Mesenchymal stem cell (in vitro differentiated cells and primary cell): Measurements from ENCODE around the gene BANF1.
A peak's percentile ranks its signal among the peaks of the same experiment; 100 is the strongest.

ENCODE experiments used
- DNase-seq: peaks from one replicate; pipeline ENCODE4 v3.0.0-alpha.2; 2013
- H2AFZ ChIP-seq: one replicate; pipeline ENCODE4 v1.6.1; 2013; ENCODE audit warnings: low read depth, mild to moderate bottlenecking, control low read depth, inconsistent platforms, low read length, moderate library complexity
- H2AK5ac ChIP-seq: 2 replicates; pipeline ENCODE4 v1.6.1; 2013; ENCODE audit warnings: low read length, moderate library complexity, mild to moderate bottlenecking, inconsistent platforms; ENCODE audit not compliant: severe bottlenecking
- H2BK120ac ChIP-seq: one replicate; pipeline ENCODE4 v1.6.1; 2013; ENCODE audit warnings: low read depth, mild to moderate bottlenecking, inconsistent platforms, low read length, moderate library complexity
- H2BK12ac ChIP-seq, 2 experiments: one replicate each; pipeline ENCODE4 v1.6.1; 2013; ENCODE audit warnings: inconsistent platforms in 2 of 2, low read length in 2 of 2, mild to moderate bottlenecking in 2 of 2, moderate library complexity in 2 of 2, control low read depth in 1 of 2
- H2BK15ac ChIP-seq: one replicate; pipeline ENCODE4 v1.6.1; 2013; ENCODE audit warnings: mild to moderate bottlenecking, low read depth, inconsistent platforms; ENCODE audit not compliant: poor library complexity, severe bottlenecking
- H2BK5ac ChIP-seq: 2 replicates; pipeline ENCODE4 v1.6.1; 2013; ENCODE audit warnings: low read depth, mild to moderate bottlenecking, low read length, control low read depth, inconsistent platforms; ENCODE audit not compliant: poor library complexity, severe bottlenecking
- H3K14ac ChIP-seq, 2 experiments: one replicate each; pipeline ENCODE4 v1.6.1; 2013; ENCODE audit warnings: inconsistent platforms in 2 of 2, low read length in 2 of 2, control low read depth in 1 of 2, mild to moderate bottlenecking in 1 of 2, moderate library complexity in 1 of 2
- H3K18ac ChIP-seq, 2 experiments: one replicate each; pipeline ENCODE4 v1.6.1; 2013; ENCODE audit warnings: inconsistent platforms in 2 of 2, low read length in 2 of 2, control low read depth in 1 of 2, low read depth in 1 of 2, mild to moderate bottlenecking in 1 of 2
- H3K23ac ChIP-seq, 2 experiments: one replicate each; pipeline ENCODE4 v1.6.1; 2013; ENCODE audit warnings: inconsistent platforms in 2 of 2, low read length in 2 of 2, mild to moderate bottlenecking in 2 of 2, moderate library complexity in 2 of 2, control low read depth in 1 of 2
- H3K27ac ChIP-seq: 2 replicates; pipeline ENCODE4 v1.5.1; 2013; ENCODE audit warnings: mild to moderate bottlenecking, moderate library complexity, low read length, control low read depth, inconsistent platforms; ENCODE audit not compliant: poor library complexity, severe bottlenecking
- H3K27me3 ChIP-seq, 2 experiments: 2 replicates each; pipeline versions ENCODE4 v1.6.1 to v1.7.0; 2013; ENCODE audit warnings: low read length in 2 of 2, mild to moderate bottlenecking in 2 of 2, moderate library complexity in 2 of 2, control low read depth in 1 of 2, inconsistent platforms in 1 of 2; ENCODE audit not compliant: control insufficient read depth in 1 of 2, insufficient read depth in 1 of 2
- H3K36me3 ChIP-seq, 2 experiments: 2 replicates each; pipeline versions ENCODE4 v1.6.1 to v1.7.0; 2013; ENCODE audit warnings: low read length in 2 of 2, control low read depth in 1 of 2, inconsistent platforms in 1 of 2, low read depth in 1 of 2, mild to moderate bottlenecking in 1 of 2; ENCODE audit not compliant: insufficient read depth in 2 of 2, control insufficient read depth in 1 of 2
- H3K4ac ChIP-seq, 2 experiments: one replicate each; pipeline ENCODE4 v1.6.1; 2013; ENCODE audit warnings: inconsistent platforms in 2 of 2, low read length in 2 of 2, mild to moderate bottlenecking in 2 of 2, moderate library complexity in 2 of 2, control low read depth in 1 of 2, low read depth in 1 of 2
- H3K4me1 ChIP-seq: 2 replicates; pipeline ENCODE4 v1.6.1; 2013; ENCODE audit warnings: low read depth, low read length, control low read depth; ENCODE audit not compliant: control insufficient read depth, insufficient read depth
- H3K4me2 ChIP-seq: 2 replicates; pipeline ENCODE4 v1.6.1; 2013; ENCODE audit warnings: low read length, mild to moderate bottlenecking, inconsistent platforms; ENCODE audit not compliant: poor library complexity, severe bottlenecking
- H3K4me3 ChIP-seq, 2 experiments: 2 replicates each; pipeline versions ENCODE4 v1.5.1 to v1.7.0; 2013; ENCODE audit warnings: low read length in 2 of 2, mild to moderate bottlenecking in 2 of 2, control low read depth in 1 of 2, low read depth in 1 of 2; ENCODE audit not compliant: insufficient read depth in 1 of 2
- H3K79me1 ChIP-seq: replicated peaks from 2 replicates; pipeline ENCODE4 v1.6.1; 2013; ENCODE audit warnings: mild to moderate bottlenecking, control low read depth, low read length, inconsistent platforms; ENCODE audit not compliant: poor library complexity, severe bottlenecking
- H3K9ac ChIP-seq: 2 replicates; pipeline ENCODE4 v1.7.0; 2013; ENCODE audit warnings: mild to moderate bottlenecking, low read length, moderate library complexity
- H3K9me3 ChIP-seq: 2 replicates; pipeline ENCODE4 v1.7.0; 2013; ENCODE audit warnings: mild to moderate bottlenecking, low read length; ENCODE audit not compliant: control insufficient read depth
- H4K8ac ChIP-seq: one replicate; pipeline ENCODE4 v1.6.1; 2013; ENCODE audit warnings: inconsistent platforms, mild to moderate bottlenecking, low read length, moderate library complexity
- H4K91ac ChIP-seq: one replicate; pipeline ENCODE4 v1.6.1; 2013; ENCODE audit warnings: mild to moderate bottlenecking, low read length, inconsistent platforms
- WGBS: methylation state at CpG from one replicate; pipeline ENCODE4 v1.1.7; 2013; ENCODE audit warnings: mixed read lengths; 5-methylcytosine and 5-hydroxymethylcytosine counted together

BANF1 gene

GRCh38 chr11:66011239-66011784 is 9.0 kb downstream of the BANF1 start:
- no peak overlapping the region for H3K9ac ChIP-seq
- no peaks in the 10 kb centered on the region for H3K79me1 ChIP-seq
- DNase-seq, result peak; percentile 61
- H2BK120ac ChIP-seq, result no peak overlapping the region
- H3K23ac ChIP-seq, result peak overlapping the region in 1 of 2 experiments; percentile 51
- no peak overlapping the region for H3K4me2 ChIP-seq
- H3K4me1 ChIP-seq, result peaks cover 31% of the 10 kb centered on the region
- peak overlapping the region; percentile 30 for H4K8ac ChIP-seq
- peaks cover 0 to 6% of the 10 kb centered on the region in 2 experiments for H3K36me3 ChIP-seq
- H2AFZ ChIP-seq, result no peak overlapping the region
- no peaks in the 10 kb centered on the region for H3K9me3 ChIP-seq
- H4K91ac ChIP-seq, result no peak overlapping the region
- peak overlapping the region in 1 of 2 experiments; percentile 26 for H3K14ac ChIP-seq
- 46% methylated on average over 14 of the region's 14 CpGs for WGBS
- H3K27ac ChIP-seq, result no peak overlapping the region
- no peak overlapping the region for H2AK5ac ChIP-seq
- H3K4me3 ChIP-seq, result no peak overlapping the region
- H3K4ac ChIP-seq, result peak overlapping the region in 1 of 2 experiments; percentile 41
- H2BK15ac ChIP-seq, result peak overlapping the region; percentile 33
- H3K18ac ChIP-seq, result no peak overlapping the region
- H2BK12ac ChIP-seq, result no peak overlapping the region
- no peak overlapping the region for H2BK5ac ChIP-seq
- H3K27me3 ChIP-seq, result peaks cover 4 to 20% of the 10 kb centered on the region in 2 experiments

GRCh38 chr11:66011785-66012303 is 9.5 kb downstream of the BANF1 start, which contains the start of gene CST6:
TSS of gene CST6 (plus strand) at chr11:66012008. CDS start at chr11:66012045, 37 bp downstream.
- no peaks in the 10 kb centered on the region for H3K9me3 ChIP-seq
- 18% methylated on average over 55 of the region's 61 CpGs for WGBS
- DNase-seq, result no peak

GRCh38 chr11:66012371-66012945 is 10.2 kb downstream of the BANF1 start:
- Histone ChIP-seq H4K8ac (no peak overlapping the region), H2BK5ac (no peak overlapping the region), H2BK120ac (no peak overlapping the region), H3K4ac (no peak overlapping the region), H3K14ac (no peak overlapping the region), H3K18ac (no peak overlapping the region), H2AFZ (no peak overlapping the region), H2AK5ac (no peak overlapping the region), H3K9ac (no peak overlapping the region), H3K23ac (no peak overlapping the region), H2BK12ac (peak overlapping the region in 1 of 2 experiments; percentile 11), H3K27ac (no peak overlapping the region), H4K91ac (no peak overlapping the region), H3K27me3 (peaks cover 4 to 20% of the 10 kb centered on the region in 2 experiments), H3K36me3 (no peaks in the 10 kb centered on the region), H3K9me3 (no peaks in the 10 kb centered on the region), H3K4me1 (peaks cover 31% of the 10 kb centered on the region), H2BK15ac (no peak overlapping the region), H3K79me1 (no peaks in the 10 kb centered on the region), H3K4me3 (no peak overlapping the region), H3K4me2 (no peak overlapping the region)
- no peak for DNase-seq
- WGBS, result 75% methylated on average over 9 of the region's 12 CpGs

More at GRCh38 chr11:66011785-66012303, 9.5 kb downstream of the BANF1 start, which contains the start of gene CST6:
- H4K91ac ChIP-seq, result no peak within 1 kb of the TSS
- peak within 1 kb of the TSS; percentile 51 for H4K8ac ChIP-seq
- peak within 1 kb of the TSS; percentile 33 for H2BK15ac ChIP-seq
- no peak within 1 kb of the TSS for H2BK120ac ChIP-seq
- peak within 1 kb of the TSS in 1 of 2 experiments; percentile 11 for H2BK12ac ChIP-seq
- H3K23ac ChIP-seq, result peak within 1 kb of the TSS in 1 of 2 experiments; percentile 78
- H3K4me3 ChIP-seq, result peak within 1 kb of the TSS in 1 of 2 experiments; percentile 12
- no peak within 1 kb of the TSS for H3K18ac ChIP-seq
- peak within 1 kb of the TSS in 1 of 2 experiments; percentile 26 for H3K14ac ChIP-seq
- H3K9ac ChIP-seq, result no peak within 1 kb of the TSS
- H2AK5ac ChIP-seq, result no peak within 1 kb of the TSS
- H3K27me3 ChIP-seq, result peaks cover 4 to 20% of the 10 kb centered on the region in 2 experiments
- no peaks in the 10 kb centered on the region for H3K79me1 ChIP-seq
- H3K4me1 ChIP-seq, result peaks cover 31% of the 10 kb centered on the region
- no peak within 1 kb of the TSS for H2AFZ ChIP-seq
- H3K4me2 ChIP-seq, result no peak within 1 kb of the TSS
- no peak within 1 kb of the TSS for H2BK5ac ChIP-seq
- peak within 1 kb of the TSS in 1 of 2 experiments; percentile 41 for H3K4ac ChIP-seq
- H3K36me3 ChIP-seq, result peaks cover 0 to under 1% of the 10 kb centered on the region in 2 experiments
- H3K27ac ChIP-seq, result no peak within 1 kb of the TSS
